Fibroblast of lung (primary cell): ENCODE measurements around the gene TMCC2.

Experiments
- EZH2 ChIP-seq: IDR thresholded peaks from 2 replicates; pipeline ENCODE4 v1.5.1; 2012; ENCODE audit warnings: low read length, control low read depth, mild to moderate bottlenecking; ENCODE audit errors: missing control alignments
- TF ChIP-seq, protein P1 (sequence below), 2 donors: IDR thresholded peaks in 1 of 2; conservative IDR thresholded peaks in 1 of 2; 1 replicate in 1 of 2; 2 replicates in 1 of 2; pipeline ENCODE4 v1.5.1; 2011 to 2012; ENCODE audit warnings: low read length in 2 of 2, control low read depth in 1 of 2, inconsistent platforms in 1 of 2, low read depth in 1 of 2, mild to moderate bottlenecking in 1 of 2

DNA sequence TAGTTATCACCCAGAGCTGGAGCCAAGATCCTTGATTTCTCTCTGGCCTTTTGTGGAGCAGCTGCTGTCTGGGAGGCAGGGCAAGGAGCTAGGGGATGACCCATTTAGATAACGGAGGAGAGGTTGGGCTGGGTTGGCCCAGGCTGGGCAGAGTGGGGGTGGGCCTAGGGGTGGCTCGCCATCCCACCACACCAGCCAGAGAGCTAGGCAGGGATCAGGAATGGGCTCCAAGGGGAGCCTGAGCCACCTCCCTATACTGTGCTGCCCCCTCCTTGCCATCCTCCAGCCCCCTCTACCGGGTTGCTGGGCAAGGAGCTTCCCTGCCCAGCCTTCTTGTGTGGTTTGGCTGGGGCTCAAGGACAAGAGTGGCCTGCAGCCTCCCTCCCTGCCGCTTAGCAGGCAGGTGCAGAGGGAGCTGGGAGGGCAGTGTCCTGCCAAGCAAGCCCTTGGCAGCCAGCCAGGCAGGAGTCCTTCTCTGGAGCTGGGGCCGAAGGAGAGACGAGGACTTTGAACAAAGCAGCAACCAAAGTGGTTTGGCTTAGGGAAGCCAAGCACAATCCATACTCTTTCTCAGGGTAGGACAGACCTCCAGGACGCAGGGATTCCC is 89.7 kb downstream of the TMCC2 start:
- TF ChIP-seq, protein P1, sequence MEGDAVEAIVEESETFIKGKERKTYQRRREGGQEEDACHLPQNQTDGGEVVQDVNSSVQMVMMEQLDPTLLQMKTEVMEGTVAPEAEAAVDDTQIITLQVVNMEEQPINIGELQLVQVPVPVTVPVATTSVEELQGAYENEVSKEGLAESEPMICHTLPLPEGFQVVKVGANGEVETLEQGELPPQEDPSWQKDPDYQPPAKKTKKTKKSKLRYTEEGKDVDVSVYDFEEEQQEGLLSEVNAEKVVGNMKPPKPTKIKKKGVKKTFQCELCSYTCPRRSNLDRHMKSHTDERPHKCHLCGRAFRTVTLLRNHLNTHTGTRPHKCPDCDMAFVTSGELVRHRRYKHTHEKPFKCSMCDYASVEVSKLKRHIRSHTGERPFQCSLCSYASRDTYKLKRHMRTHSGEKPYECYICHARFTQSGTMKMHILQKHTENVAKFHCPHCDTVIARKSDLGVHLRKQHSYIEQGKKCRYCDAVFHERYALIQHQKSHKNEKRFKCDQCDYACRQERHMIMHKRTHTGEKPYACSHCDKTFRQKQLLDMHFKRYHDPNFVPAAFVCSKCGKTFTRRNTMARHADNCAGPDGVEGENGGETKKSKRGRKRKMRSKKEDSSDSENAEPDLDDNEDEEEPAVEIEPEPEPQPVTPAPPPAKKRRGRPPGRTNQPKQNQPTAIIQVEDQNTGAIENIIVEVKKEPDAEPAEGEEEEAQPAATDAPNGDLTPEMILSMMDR (conservative IDR thresholded peaks at IDR 0.05 in 1 of 2, IDR thresholded peaks at IDR 0.05 in 1 of 2; ENCODE audit: low read depth in 1 of 2, low read length in 2 of 2), result no peak
- no peak for TF ChIP-seq EZH2
